Stimulated activated CD4-positive, alpha-beta T cell treated with anti-CD3 and anti-CD28 coated beads, Interleukin-4, amount 100 ng/mL, for 48 hours (primary cell): ENCODE measurements around the gene MATCAP1.

ENCODE experiments used
- DNase-seq, 2 donors: peaks; one replicate each; pipeline ENCODE4 v3.0.0-alpha.2; 2020; ENCODE audit warnings: low read depth in 2 of 2

Gene MATCAP1

DNA sequence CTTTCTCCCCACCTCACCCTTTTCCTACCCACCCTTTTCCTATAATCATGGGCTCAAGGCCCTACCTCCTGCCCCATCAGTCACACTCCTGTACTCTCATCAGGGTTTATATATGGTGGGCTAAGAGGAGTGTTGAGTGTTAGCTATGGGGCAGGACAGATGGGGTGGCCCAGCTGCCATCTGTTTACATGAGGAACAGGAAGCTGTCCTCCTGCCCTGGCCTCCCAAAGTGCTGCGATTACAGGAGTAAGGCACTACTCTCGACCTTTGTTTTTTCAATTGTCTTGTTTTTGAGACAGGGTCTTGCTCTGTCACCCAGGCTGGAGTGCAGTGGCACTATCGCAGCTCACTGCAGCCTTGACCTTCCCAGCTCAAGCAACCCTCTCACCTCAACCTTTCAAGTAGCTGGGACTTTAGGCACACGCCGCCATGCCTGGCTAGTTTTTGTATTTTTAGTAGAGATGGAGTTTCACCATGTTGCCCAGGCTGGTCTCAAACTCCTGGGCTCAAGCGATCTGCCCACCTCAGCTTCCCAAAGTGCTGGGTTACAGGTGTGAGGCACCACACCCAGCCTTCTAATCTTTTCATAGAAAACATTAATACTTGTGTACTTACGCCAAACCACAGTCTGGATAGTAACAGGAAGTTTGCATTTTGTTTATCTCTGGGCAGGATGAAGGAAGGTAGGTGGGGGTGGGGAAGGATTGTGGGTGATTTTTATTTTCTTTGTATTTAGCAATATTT is 25.7 kb downstream of the MATCAP1 start:
- no peak for DNase-seq

DNA sequence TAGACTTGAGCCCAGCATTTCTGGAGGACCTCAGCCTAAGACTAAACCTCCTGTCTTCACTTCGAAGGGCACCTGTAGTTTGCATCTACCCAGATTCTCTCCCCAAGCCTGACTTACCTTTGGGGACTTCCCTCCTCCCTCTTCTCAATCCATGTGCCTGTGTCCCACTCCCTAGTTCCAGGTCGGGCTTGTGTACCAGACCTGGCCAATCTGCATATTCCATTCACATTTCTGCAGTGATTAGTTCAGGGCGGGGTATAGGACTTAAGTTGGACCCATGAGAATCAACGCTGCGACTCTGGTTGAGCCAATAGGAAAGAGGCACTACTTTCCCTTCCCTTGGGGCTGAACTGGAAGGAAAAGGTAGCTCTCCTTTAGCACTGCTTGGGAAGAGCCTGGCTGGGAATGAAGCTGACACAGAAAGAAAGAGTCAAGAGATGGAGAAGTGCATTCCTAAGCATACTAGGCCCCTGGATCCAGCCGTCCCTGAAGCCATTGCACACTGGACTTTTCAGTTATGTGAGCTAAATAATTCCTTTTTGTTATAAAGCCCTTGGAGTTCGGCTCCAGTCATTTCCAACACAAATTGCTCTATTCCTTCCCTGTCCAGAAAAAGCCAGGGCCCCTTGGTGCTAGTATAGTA is 26.5 kb downstream of the MATCAP1 start:
- DNase-seq: no peak

DNA sequence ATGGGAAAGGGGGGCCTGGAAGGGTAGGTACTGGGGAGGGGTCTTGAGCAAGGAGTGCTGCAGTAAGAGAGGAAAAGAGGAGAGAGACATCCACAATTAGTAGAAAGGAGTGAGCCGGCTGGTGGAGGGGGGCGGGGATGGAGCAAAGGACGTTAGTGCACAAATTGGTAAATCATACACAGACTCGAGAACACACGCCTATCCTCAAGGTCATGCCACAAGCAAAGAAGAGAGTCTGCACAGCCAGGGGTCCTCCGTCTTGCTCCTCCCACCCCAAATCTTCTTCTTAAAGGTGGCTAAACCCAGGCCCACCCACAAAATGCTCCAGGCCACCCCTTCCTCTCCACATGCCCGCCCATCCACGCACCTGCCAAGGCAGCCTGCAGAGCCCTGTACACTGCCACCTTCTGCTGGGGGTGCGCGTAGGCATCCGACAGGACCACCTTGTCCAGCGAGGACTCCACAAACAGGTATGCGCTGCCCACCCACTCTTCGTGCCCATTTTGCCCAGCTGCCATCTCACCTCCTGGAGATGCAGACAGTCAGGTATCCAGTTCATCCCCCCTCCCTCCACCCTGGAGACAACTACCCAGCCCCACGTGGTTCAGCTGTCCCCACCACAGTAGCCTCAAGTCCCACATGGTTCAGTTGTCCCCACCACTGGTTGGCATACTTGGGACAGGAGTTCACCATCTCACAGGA is 27.5 kb downstream of the MATCAP1 start:
- DNase-seq: no peak

DNA sequence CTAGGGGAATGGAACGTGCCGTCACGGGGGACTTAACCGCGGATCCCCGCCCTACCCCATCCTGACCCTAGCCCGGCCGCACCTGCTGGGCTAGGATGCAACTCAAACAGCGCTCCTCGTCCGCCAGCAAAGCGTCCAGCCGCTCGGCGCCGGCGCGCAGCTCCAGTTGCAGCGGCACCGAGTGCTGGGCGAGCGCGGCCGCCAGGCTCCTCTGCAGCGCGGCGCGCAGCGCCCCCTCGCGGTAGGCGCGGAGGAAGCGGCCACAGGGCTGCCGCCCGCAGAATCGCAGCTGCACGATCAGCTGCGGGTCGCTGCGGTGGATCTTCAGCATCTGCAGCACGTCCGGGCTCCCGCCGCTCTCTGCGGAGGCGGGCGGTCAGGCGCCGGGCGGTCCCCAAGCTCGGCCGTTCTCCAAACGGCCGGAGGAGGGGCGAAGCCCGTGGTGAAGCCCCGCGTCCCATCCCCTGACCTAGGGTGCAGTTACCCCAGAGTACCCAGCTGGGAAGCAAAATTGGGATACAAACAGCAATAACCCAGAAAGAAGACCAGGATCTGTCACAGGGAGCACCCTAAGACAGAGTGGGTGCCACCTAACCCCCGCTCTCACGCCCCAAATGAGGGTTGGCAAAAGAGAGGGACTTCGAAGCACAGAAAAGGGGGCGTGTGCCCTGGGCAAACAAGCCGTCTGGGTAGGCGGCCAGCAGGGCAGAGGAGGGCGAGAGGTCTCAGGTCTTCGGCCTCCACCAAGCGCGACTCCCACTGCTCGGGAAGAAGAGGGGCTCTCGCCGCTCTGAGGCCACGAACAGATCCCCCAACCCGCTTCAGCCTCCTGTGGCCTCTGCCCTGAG is 28.2 kb downstream of the MATCAP1 start:
- DNase-seq: peak; percentile 72 to 83

DNA sequence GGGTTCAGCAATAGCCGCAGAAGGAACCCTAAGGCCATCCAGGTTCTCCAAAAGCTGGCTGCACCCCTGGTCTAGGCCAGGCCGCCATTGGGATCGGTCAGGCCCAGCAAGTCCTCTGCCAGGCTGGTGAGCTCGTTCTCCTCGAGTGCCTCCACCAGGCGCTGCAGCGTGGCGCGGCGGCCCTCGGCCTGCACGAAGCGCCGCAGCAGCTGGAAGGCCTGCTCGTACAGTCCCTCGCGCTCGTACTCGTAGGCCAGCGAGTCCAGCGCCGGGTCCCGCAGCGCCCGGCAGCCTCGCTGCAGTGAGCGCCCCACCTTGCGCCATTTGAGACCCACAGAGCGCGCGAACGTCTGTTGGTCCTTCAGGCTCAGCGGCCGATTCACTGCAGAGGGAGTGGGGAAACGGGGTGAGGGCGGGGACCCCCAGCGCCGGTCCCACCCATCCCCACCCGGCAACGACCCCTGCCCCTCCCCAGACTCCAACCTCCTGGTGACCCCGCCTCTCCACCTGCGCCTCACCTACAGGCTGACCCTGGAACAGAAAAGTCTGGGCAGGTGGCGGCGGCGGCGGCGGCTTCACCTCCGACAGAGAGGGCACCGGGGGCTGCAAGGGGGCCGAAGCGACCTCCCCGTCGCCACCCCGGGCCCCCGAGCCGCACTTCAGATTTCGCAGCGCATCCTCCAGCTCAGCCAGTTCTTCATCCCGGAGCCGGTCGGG is 29.0 kb downstream of the MATCAP1 start:
- DNase-seq: no peak

DNA sequence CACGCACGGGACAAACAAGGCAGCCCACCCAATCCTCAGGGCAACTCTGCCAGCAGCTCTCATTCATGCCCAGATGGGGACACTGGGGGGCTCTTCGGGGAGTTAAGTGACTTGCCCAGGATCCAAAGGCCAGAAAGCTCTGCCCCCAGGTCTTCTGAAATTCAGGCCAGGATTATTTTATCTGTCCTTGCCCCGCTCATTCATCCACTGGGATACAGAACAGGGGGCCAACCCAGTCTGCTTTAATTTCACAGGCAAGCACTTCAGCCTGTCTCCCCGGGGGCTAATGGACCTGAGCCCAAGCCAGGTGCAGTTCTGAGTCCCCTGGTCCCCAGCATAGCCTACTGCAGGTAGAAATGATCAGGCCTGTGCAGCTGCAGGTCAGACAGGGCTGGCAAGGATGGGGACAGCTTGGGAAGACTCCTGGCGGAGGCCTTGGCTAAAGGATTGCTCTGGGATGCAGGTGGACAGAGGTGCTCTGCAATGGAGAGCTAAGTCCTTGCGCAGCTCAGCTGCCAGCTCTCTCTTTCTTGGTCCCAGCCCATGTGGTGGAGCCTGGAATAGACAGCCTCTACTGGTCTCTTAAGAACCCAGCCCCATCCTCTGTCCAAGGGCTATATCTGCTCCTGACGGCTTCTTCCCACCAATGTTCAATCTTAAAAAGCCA is 32.2 kb downstream of the MATCAP1 start:
- DNase-seq: no peak

DNA sequence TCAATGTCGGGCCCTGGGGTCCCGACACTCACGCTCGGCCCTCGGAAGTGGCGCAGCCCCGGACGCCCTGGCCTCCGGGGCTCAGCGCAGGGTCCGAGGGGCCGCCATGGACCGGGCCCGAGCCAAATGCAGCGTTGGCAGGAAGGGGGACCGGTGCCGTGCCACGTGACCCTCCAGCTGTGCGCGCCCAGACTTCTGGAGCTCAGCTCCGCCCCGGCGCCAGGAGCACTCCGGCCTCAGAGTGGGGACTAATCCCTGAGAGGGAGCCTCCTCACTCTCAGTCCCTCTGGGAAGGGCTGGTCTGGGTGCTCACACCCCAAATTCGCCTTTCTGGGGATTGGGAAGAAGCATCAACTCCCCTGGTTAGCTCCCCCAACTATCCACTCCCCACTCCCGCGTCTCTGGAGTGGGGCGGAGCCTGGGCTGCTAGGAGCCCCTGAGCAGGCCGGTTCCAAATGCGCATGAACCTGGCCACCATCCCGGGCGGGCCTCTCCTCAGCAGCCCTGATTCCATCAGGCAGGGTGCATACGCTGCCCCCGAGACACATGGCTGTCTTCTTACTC is 32.8 kb downstream of the MATCAP1 start, which contains the start of gene B3GNT9:
Gene B3GNT9, minus strand, starts transcription at position 166 of the 564 bp plus-strand sequence. CDS start 513 bp downstream, outside the sequence.
- no peak for DNase-seq

DNA sequence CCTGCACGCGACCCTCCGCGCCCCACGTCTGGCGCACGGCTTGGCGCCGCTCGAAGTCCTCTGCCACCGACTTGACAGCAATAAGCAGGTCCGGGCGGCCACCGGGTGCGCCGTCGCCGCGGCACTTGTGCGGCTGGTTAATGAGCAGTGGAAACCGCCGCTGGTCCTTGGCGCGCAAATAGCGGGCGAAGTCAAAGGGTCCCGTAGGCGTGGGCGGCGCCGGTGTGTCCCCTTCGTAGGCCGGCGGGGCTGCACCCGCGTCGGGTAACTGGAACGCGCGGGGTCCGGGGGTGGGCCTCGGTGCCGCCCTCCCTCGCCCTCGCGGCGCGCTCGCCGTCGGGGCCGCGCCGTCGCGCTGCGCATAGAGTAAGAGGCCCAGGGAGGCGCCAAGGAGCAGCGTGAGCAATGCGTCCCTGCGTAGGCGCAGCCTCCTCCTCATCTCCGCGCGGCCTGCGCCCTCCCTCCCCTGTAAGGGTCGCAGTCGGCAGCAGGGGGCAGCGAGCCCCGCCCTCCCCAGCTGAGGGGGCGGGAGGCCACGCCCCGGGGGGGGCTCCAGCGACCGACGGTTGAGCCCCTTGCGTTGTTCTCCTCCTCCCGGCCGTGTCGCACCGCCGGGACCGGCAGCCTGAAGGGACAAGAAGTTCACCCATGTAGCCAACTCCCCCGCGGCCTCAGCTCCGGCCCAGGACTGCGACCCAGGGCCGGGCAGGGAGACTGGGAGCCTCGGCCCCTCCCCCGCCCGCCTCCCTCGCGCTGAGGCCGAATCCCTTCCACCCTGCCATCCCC is 33.5 kb downstream of the MATCAP1 start:
- no peak for DNase-seq

DNA sequence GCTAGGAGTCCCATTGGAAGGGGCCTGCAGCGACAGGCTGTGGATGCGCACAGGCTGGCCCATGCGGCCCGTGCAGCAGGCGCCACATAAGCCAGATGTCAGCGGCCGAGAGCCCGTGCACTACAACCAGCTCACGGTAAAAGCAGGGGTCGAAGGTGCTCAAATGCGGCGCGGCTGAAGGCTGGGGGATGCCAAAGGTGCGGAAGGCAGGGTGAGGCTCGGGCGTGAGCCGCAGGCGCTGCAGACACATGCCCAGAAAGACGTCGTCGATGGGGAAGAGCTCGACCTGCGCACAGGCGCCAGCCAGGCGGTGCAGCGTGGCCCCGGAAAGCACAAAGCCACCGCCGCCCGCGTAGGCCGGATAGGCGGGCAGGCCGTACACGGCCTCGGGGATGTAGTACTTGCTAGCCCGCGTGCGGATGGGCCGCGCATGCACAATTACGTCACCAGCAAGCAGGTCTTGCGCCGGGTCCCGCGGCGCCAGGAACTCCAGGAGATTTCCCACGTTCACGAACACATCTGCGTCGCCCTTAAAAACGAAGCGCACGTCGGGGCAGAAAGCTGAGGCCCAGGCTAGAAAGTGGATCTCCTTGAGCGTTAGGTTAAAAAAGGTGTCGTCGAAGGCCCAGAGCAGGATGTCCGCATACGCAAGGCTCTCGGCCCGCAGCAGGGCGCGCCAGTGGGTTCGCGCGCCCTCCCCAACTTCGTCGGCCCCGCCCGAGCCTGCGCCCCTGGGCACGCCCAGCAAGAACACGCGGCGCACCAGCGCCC is 34.3 kb downstream of the MATCAP1 start:
- no peak for DNase-seq

DNA sequence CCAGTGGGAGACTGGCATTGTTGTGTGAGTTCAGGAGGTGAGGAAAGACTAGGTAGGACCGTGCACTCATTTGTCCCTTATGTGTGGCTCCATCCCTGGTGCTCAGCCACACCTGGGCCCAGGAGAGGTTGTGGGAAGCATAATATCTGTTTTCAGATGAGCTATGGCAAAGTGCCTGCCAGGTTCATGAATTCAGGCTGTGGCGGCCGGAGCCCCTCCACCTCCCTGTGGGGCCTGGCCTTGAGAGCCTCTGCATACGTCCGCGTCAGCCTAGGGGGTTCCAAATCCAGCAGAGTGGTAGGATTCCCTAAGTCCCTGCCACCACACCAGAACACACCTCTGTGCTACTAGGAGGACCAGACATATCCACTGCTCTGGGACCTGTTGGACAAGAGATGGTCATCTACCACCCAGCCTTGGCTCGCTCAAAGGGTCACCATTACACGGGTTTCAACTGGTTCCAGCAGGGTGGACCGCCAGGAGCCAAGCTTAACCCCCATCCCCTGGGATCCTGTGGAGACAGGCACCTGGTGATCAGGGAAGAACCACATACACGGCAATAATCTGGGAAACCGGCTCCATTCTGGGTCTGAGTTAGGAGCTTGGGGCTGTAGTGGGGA is 35.0 kb downstream of the MATCAP1 start:
- no peak for DNase-seq

DNA sequence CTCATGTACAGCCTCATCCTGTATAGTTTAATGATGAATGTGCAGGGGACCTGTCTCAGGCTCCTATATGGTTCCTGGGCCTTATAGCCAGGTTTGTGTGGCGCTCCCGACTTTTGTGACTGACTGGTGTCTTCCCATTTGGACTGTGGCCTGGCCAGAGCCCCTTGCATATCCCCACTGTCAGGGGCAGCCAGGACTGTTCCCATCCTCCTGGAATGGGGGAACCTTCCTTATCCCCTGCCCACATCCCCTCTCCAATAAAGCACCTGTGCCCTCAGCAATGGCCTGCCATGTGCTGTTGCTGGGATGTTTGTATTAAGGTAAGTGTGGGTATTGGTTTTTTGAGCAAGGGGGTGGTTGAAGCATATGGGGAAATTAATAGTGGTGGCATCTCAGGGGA is 35.5 kb downstream of the MATCAP1 start:
- no peak for DNase-seq

DNA sequence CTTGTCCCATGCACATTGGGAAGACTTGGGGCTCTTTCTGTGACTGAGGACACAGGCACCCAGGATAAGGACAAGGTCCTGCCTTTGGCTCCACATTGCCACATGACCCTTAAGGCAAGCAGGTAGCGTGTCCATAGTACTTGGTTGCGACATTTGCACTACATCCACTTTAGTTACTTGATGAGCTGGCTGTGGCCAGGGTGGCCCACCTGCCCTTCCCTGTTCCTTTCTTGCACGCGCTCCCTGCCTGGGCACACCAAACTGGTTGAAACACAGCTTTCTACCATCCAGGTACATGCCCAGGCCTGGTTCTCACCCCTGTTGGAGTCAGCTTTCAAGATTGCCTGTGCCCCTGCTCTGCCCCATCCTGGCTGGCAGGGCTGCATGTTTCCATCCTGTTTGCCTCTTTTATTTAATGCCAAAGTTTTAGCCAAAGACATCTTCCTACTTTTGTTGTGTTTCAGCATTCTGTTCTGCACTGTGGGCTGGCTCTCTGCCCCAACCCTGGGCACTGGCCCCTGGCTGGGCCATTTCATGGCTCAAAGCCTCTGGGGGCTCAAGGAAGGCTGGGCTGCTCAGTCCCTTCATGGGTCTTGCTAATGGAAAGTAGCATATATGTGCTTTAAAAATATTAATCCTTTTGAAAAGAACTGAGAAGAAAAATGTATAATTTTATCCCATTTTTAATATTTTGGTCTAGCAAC is 36.2 kb downstream of the MATCAP1 start:
- DNase-seq: no peak

DNA sequence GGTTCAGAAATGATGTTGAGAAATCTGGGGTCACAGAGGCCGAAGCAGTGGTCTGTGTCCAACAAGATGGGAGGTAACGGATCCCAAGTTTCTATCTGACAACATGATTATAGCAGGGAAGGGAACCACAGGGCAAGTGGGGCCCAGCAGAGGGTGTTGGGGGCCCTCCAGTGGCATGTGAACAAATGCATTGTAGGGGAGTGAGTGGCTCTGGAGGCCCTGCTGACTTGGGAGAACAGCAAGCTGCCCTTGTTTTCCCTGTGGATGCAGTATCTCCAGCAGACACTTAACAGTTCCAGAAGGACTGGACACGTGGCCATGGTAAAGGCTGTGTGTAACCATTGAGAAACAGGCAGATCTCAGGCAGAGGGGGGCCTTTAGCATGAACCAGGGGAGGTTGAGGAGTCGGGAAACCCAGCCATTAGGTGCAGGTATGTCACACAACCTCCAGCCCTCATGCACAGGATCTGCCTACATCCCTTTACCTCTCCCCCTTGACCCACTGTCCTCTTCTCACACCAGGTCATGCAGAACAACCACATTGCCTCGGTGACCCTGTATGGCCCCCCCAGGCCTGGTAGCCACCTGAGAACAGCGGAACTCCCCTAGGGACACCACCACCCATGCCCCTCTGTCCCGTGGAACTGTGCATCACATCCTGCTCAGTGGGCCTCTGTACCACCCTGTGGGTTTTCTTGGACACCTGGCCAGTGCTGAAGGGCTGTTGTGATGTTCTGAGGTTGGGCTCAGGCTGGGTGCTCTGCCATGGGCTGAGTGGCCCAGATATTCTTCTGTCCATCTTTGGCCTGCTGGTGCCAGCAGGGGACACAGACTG is 37.0 kb downstream of the MATCAP1 start:
- no peak for DNase-seq

DNA sequence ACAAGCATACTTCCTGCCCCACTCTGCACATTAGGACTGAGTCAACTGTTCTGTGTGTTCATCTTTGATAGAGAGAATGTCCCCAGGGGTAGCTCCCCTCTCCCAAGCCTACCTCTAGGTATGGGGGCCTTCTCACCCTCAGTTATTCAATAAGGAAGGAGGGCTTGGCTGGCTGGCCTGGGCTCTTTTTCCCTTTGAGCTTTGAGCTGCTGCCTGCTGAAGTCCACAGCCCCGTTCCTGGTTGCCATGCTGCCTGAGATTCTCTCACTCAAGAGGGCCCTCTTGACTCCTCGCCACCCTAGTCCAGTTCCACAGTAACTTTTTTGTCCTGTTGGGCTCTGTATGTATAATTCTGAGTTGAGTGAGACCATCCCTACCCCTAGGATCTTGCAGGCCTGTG is 38.0 kb downstream of the MATCAP1 start:
- no peak for DNase-seq

DNA sequence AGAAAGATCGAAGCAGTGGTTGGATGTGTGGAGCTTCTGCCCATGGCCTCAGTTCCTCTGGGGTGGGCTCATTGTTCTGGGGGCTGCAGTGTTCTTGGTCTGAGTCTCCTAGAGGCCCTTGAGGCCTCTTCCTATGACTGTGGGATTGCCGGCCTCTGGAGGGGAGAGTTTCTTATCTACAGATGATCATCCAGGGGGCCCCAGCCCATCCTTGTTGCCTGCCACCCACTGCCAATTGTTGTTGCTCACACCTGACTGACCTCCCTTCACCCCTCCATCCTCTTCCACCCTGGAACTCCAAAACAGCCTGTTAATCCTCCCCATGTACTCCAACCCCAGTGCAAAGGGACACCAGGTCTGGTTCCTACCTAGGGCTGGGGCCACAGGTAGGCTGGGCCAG is 38.8 kb downstream of the MATCAP1 start:
- no peak for DNase-seq

DNA sequence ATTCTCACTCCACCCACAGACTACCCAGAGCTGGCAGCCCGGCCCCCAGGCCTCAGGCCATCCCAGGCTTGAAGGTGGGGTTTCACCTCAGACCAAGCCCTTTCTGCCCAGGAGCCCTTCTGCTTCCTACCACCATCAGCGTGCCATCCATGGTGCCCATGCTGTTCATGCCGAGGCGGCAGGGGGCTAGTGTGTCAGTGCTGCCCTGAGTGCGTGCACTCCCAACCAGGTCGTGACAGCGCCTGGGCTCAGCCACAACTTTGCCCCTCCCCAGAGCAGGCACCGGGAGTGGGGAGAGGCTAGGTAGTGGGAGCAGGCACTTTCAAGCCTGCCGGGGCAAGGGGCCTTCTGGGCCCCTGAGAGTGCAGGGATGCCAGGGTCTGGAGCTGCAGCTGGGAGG is 41.4 kb downstream of the MATCAP1 start:
- no peak for DNase-seq

DNA sequence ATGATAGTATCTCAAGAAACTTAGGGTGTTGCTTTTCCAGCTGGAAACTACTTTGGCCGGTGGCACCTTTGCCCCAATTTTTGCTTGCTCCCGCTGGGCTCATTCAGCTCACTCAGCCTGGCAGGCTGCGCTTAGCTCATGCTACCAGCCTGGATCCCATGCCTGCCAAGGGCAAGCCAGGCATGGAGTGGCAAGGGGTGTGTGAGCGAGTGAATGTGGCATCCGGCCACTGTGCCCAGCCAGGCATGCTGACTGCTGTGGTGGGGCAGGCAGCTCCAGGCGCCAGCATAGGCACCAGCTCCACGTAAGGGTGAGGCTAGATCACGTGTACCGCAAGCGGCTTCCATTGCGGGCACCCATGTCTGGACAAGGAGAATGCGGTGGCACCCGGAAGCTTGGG is 42.4 kb downstream of the MATCAP1 start:
- no peak for DNase-seq
